A172 (cell line): ENCODE measurements around the gene FHL3. TPM values are rescaled to one million over a fixed set of nuclear protein-coding genes. Genes with fewer than 3 reads are reported as not detected.

Experiments
- total RNA-seq: library from RNA; depleted of rRNA; stranded (reverse); fragments of >200 nt; shearing (Covaris generic); gene quantifications from 2 replicates; pipeline ENCODE4 v1.2.3, GENCODE V29; 2014; rRNA removed

Gene FHL3
- total RNA-seq, 1 experiment from 2014 or later = 23.1 TPM

Other genes starting within 250 kb of the FHL3 start
- gene EPHA10, start 240.4 kb downstream of the FHL3 start, total RNA-seq = not detected in 2 replicates
- gene MANEAL, start 211.7 kb downstream of the FHL3 start, total RNA-seq = 13.2 and 13.9 TPM in 2 replicates
- 22.9 and 34.6 TPM in 2 replicates for gene C1orf122, start 197.7 kb downstream of the FHL3 start, total RNA-seq
- gene YRDC, start 197.3 kb downstream of the FHL3 start, total RNA-seq = 30.6 and 39.5 TPM in 2 replicates
- 0.69 and 3.2 TPM in 2 replicates for gene MTF1, start 145.9 kb downstream of the FHL3 start, total RNA-seq
- gene INPP5B, start 58.5 kb downstream of the FHL3 start, total RNA-seq = 7.5 and 9.1 TPM in 2 replicates
- gene SF3A3, start 15.5 kb downstream of the FHL3 start, total RNA-seq = 77.4 and 117 TPM in 2 replicates
- gene UTP11, start 7.2 kb upstream of the FHL3 start, total RNA-seq = 69.8 and 102 TPM in 2 replicates
- 0.41 TPM in 1 of 2 replicates, not detected in the other for gene POU3F1, start 41.3 kb upstream of the FHL3 start, total RNA-seq